Measurements from ENCODE around the gene ACKR1. TPM values are rescaled to one million over a fixed set of nuclear protein-coding genes. Genes with fewer than 3 reads are reported as not detected.

Gene ACKR1
- total RNA-seq, 1 experiment from 2014 or later, result not detected

GRCh38 chr1:159173320-159173719, 31.4 kb upstream of the ACKR1 start:
- in situ Hi-C loops (cut with HindIII; ENCODE audit: low pct_unique_long_range_greater_than_20kb, low sequenced_read_pairs), result no loop called here
- POLR2A ChIA-PET, result no interaction called here

GRCh38 chr1:159175571-159175970, 29.1 kb upstream of the ACKR1 start:
- peaks cover 7% of the 10 kb centered on the region for H3K27me3 ChIP-seq (ENCODE audit: control insufficient read depth, insufficient read depth, low read length)

More at GRCh38 chr1:159173320-159173719, 31.4 kb upstream of the ACKR1 start:
- ATAC-seq (no peak), DNase-seq (ENCODE audit: low read depth, low spot score) (no peak)
- BruUV-seq (replicated peaks), result no TSS peak
- Histone ChIP-seq H3K9me3 (ENCODE audit: control insufficient read depth, insufficient read depth, low read depth, low read length) (no peaks in the 10 kb centered on the region), H3K27me3 (ENCODE audit: control insufficient read depth, insufficient read depth, low read length) (peaks cover 13% of the 10 kb centered on the region), H3K36me3 (ENCODE audit: control insufficient read depth, insufficient read depth, low read length) (no peaks in the 10 kb centered on the region), H3K4me1 (ENCODE audit: control insufficient read depth, insufficient read depth, low read length) (no peaks in the 10 kb centered on the region; the same call in 1 of the 2 replicates), H3K4me3 (ENCODE audit: low read depth in 2 of 2, low read length in 2 of 2) (no peak overlapping the region), H3K27ac (ENCODE audit: low read length) (no peak overlapping the region)
- TF ChIP-seq SIN3A (IDR thresholded peaks at IDR 0.05; ENCODE audit: borderline replicate concordance, insufficient read depth, low read depth, low read length) (no peak), CTCF (IDR thresholded peaks at IDR 0.05) (no peak), REST (IDR thresholded peaks at IDR 0.05; ENCODE audit: insufficient read depth in 1 of 2, low read depth in 2 of 2, low read length in 1 of 2) (no peak), TCF7L2 (IDR thresholded peaks at IDR 0.05; ENCODE audit: low read depth, low read length) (no peak)
- intact Hi-C loops (cut with micrococcal nuclease; ENCODE audit: unreplicated experiment), result no loop called here
- CTCF ChIA-PET, result no interaction called here

More at GRCh38 chr1:159175571-159175970, 29.1 kb upstream of the ACKR1 start:
- H3K27ac ChIP-seq (ENCODE audit: low read length), result no peak overlapping the region
- DNase-seq (ENCODE audit: low read depth, low spot score) (no peak), ATAC-seq (no peak)
- H3K4me3 ChIP-seq (ENCODE audit: low read depth in 2 of 2, low read length in 2 of 2), result no peak overlapping the region
- H3K36me3 ChIP-seq (ENCODE audit: control insufficient read depth, insufficient read depth, low read length), result no peaks in the 10 kb centered on the region
- intact Hi-C loops (cut with micrococcal nuclease; ENCODE audit: unreplicated experiment) (no loop called here), in situ Hi-C loops (cut with HindIII; ENCODE audit: low pct_unique_long_range_greater_than_20kb, low sequenced_read_pairs) (no loop called here)
- ChIA-PET POLR2A (no interaction called here), CTCF (no interaction called here)
- TF ChIP-seq SIN3A (IDR thresholded peaks at IDR 0.05; ENCODE audit: borderline replicate concordance, insufficient read depth, low read depth, low read length), result no peak
- TF ChIP-seq CTCF (IDR thresholded peaks at IDR 0.05), result no peak
- TF ChIP-seq TCF7L2 (IDR thresholded peaks at IDR 0.05; ENCODE audit: low read depth, low read length), result no peak
- no peak for TF ChIP-seq POLR2AphosphoS5 (IDR thresholded peaks at IDR 0.05; ENCODE audit: low read depth, low read length)
- no peak for TF ChIP-seq REST (IDR thresholded peaks at IDR 0.05; ENCODE audit: insufficient read depth in 1 of 2, low read depth in 2 of 2, low read length in 1 of 2)
- H3K9me3 ChIP-seq (ENCODE audit: control insufficient read depth, insufficient read depth, low read depth, low read length), result no peaks in the 10 kb centered on the region
- H3K4me1 ChIP-seq (ENCODE audit: control insufficient read depth, insufficient read depth, low read length), result no peaks in the 10 kb centered on the region; the same call in 1 of the 2 replicates
- no TSS peak for BruUV-seq (replicated peaks)

Measured in Panc1 (cell line).